ELR (cell line): ENCODE measurements around the gene NCAPH2.

Experiments used
- DNase-seq: peaks from one replicate; pipeline ENCODE4 v3.0.0-alpha.2; 2015; ENCODE audit warnings: low read depth

Gene NCAPH2

GRCh38 chr22:50574383-50574755 lies 66.3 kb downstream of the NCAPH2 start:
- DNase-seq, result no peak
